Measurements from ENCODE around the gene PCDH17. TPM values are rescaled to one million over a fixed set of nuclear protein-coding genes. Genes with fewer than 3 reads are reported as not detected.
A peak's percentile ranks its signal among the peaks of the same experiment; 100 is the strongest.

Gene PCDH17
- total RNA-seq, result not detected

- CTCF ChIA-PET, result no interaction called here
- intact Hi-C loops (cut with micrococcal nuclease), result loop anchor here (2.0 kb wide), 1 partner anchor 1687 kb away; no protein-coding TSS in a partner anchor
- POLR2A ChIA-PET, result no interaction called here
- DNase-seq, result peak; percentile 15
- Mint-ChIP-seq H3K4me1 (ENCODE audit: low read depth) (peaks cover 41% of the 10 kb centered on the region), H3K27ac (no peak within 1 kb of the TSS), H3K27me3 (peaks cover 67% of the 10 kb centered on the region), H3K36me3 (peaks cover 10% of the 10 kb centered on the region), H3K9me3 (peaks cover 11% of the 10 kb centered on the region), H3K4me3 (peak within 1 kb of the TSS; percentile 60)
Observed at GRCh38 chr13:57631596-57632275, at the start of gene PCDH17. PCDH17 (plus strand) TSS chr13:57631744; CDS start chr13:57632547, 803 bp downstream.

- H3K27me3 Mint-ChIP-seq, result no peaks in the 10 kb centered on the region
- intact Hi-C loops (cut with micrococcal nuclease), result no loop called here
- no peaks in the 10 kb centered on the region for H3K4me1 Mint-ChIP-seq (ENCODE audit: low read depth)
- peaks cover 5% of the 10 kb centered on the region for H3K9me3 Mint-ChIP-seq
- POLR2A ChIA-PET, result no interaction called here
- H3K27ac Mint-ChIP-seq, result no peak overlapping the region
- no peaks in the 10 kb centered on the region for H3K36me3 Mint-ChIP-seq
- CTCF ChIA-PET, result no interaction called here
- H3K4me3 Mint-ChIP-seq, result no peak overlapping the region
- DNase-seq, result no peak
Observed at GRCh38 chr13:57582032-57582431, 49.5 kb upstream of the PCDH17 start.

- H3K4me3 Mint-ChIP-seq, result no peak overlapping the region
- no peak overlapping the region for H3K27ac Mint-ChIP-seq
- no peaks in the 10 kb centered on the region for H3K36me3 Mint-ChIP-seq
- peaks cover 2% of the 10 kb centered on the region for H3K9me3 Mint-ChIP-seq
- H3K4me1 Mint-ChIP-seq (ENCODE audit: low read depth), result no peaks in the 10 kb centered on the region
- intact Hi-C loops (cut with micrococcal nuclease), result no loop called here
- DNase-seq, result no peak
- ChIA-PET CTCF (no interaction called here), POLR2A (no interaction called here)
- H3K27me3 Mint-ChIP-seq, result no peaks in the 10 kb centered on the region
Observed at GRCh38 chr13:57583529-57583928, 48.0 kb upstream of the PCDH17 start.

GRCh38 chr13:57588639-57589038, 42.9 kb upstream of the PCDH17 start:
- DNase-seq, result no peak
- intact Hi-C loops (cut with micrococcal nuclease), result no loop called here
- no peak overlapping the region for H3K27ac Mint-ChIP-seq
- no peaks in the 10 kb centered on the region for H3K27me3 Mint-ChIP-seq
- no peaks in the 10 kb centered on the region for H3K9me3 Mint-ChIP-seq
- no peaks in the 10 kb centered on the region for H3K36me3 Mint-ChIP-seq
- ChIA-PET POLR2A (no interaction called here), CTCF (no interaction called here)
- H3K4me1 Mint-ChIP-seq (ENCODE audit: low read depth), result no peaks in the 10 kb centered on the region
- H3K4me3 Mint-ChIP-seq, result no peak overlapping the region

GRCh38 chr13:57595775-57596174, 35.8 kb upstream of the PCDH17 start:
- DNase-seq, result no peak
- CTCF ChIA-PET, result interaction anchor here (0.7 kb wide), 1 partner anchor 29 kb away, joined by 3 read pairs; no protein-coding TSS in a partner anchor
- POLR2A ChIA-PET, result no interaction called here
- no peaks in the 10 kb centered on the region for H3K36me3 Mint-ChIP-seq
- H3K27ac Mint-ChIP-seq, result no peak overlapping the region
- no peaks in the 10 kb centered on the region for H3K27me3 Mint-ChIP-seq
- intact Hi-C loops (cut with micrococcal nuclease), result no loop called here
- H3K9me3 Mint-ChIP-seq, result no peaks in the 10 kb centered on the region
- H3K4me1 Mint-ChIP-seq (ENCODE audit: low read depth), result no peaks in the 10 kb centered on the region
- H3K4me3 Mint-ChIP-seq, result no peak overlapping the region

- intact Hi-C loops (cut with micrococcal nuclease), result no loop called here
- POLR2A ChIA-PET, result no interaction called here
- no peak overlapping the region for H3K4me3 Mint-ChIP-seq
Observed at GRCh38 chr13:57601536-57601935, 30.0 kb upstream of the PCDH17 start.

GRCh38 chr13:57604442-57604841, 27.1 kb upstream of the PCDH17 start:
- intact Hi-C loops (cut with micrococcal nuclease), result no loop called here
- no peak for DNase-seq

More at GRCh38 chr13:57601536-57601935, 30.0 kb upstream of the PCDH17 start:
- H3K4me1 Mint-ChIP-seq (ENCODE audit: low read depth), result no peaks in the 10 kb centered on the region
- no peaks in the 10 kb centered on the region for H3K36me3 Mint-ChIP-seq
- no peak overlapping the region for H3K27ac Mint-ChIP-seq
- no peak for DNase-seq
- H3K9me3 Mint-ChIP-seq, result no peaks in the 10 kb centered on the region
- no peaks in the 10 kb centered on the region for H3K27me3 Mint-ChIP-seq
- CTCF ChIA-PET, result no interaction called here

GRCh38 chr13:57611969-57612368, 19.6 kb upstream of the PCDH17 start:
- POLR2A ChIA-PET, result no interaction called here
- Mint-ChIP-seq H3K27me3 (no peaks in the 10 kb centered on the region), H3K36me3 (no peaks in the 10 kb centered on the region), H3K4me1 (ENCODE audit: low read depth) (no peaks in the 10 kb centered on the region), H3K27ac (no peak overlapping the region), H3K9me3 (no peaks in the 10 kb centered on the region), H3K4me3 (no peak overlapping the region)
- DNase-seq, result no peak
- CTCF ChIA-PET, result no interaction called here
- intact Hi-C loops (cut with micrococcal nuclease), result no loop called here

More at GRCh38 chr13:57604442-57604841, 27.1 kb upstream of the PCDH17 start:
- Mint-ChIP-seq H3K9me3 (no peaks in the 10 kb centered on the region), H3K4me1 (ENCODE audit: low read depth) (no peaks in the 10 kb centered on the region), H3K27me3 (no peaks in the 10 kb centered on the region), H3K4me3 (no peak overlapping the region), H3K36me3 (no peaks in the 10 kb centered on the region), H3K27ac (no peak overlapping the region)
- POLR2A ChIA-PET, result no interaction called here
- CTCF ChIA-PET, result no interaction called here

- CTCF ChIA-PET, result no interaction called here
- no peak for DNase-seq
- H3K9me3 Mint-ChIP-seq, result no peaks in the 10 kb centered on the region
- H3K36me3 Mint-ChIP-seq, result no peaks in the 10 kb centered on the region
- H3K4me1 Mint-ChIP-seq (ENCODE audit: low read depth), result no peaks in the 10 kb centered on the region
- no peaks in the 10 kb centered on the region for H3K27me3 Mint-ChIP-seq
- POLR2A ChIA-PET, result no interaction called here
- no peak overlapping the region for H3K4me3 Mint-ChIP-seq
- intact Hi-C loops (cut with micrococcal nuclease), result no loop called here
- H3K27ac Mint-ChIP-seq, result no peak overlapping the region
Observed at GRCh38 chr13:57612568-57612967, 19.0 kb upstream of the PCDH17 start.

GRCh38 chr13:57624565-57625435, 6.7 kb upstream of the PCDH17 start:
- POLR2A ChIA-PET, result no interaction called here
- intact Hi-C loops (cut with micrococcal nuclease), result no loop called here
- Mint-ChIP-seq H3K9me3 (no peaks in the 10 kb centered on the region), H3K4me1 (ENCODE audit: low read depth) (peaks cover 13% of the 10 kb centered on the region), H3K27ac (no peak overlapping the region), H3K36me3 (no peaks in the 10 kb centered on the region), H3K4me3 (no peak overlapping the region), H3K27me3 (peaks cover 22% of the 10 kb centered on the region)
- CTCF ChIA-PET, result interaction anchor here (0.6 to 2.3 kb wide), 15 partner anchors 10 to 1694 kb away, joined by 3 to 9 read pairs (median 4); no protein-coding TSS in a partner anchor
- no peak for DNase-seq

GRCh38 chr13:57627663-57628062, 3.9 kb upstream of the PCDH17 start:
- peaks cover 6% of the 10 kb centered on the region for H3K36me3 Mint-ChIP-seq
- intact Hi-C loops (cut with micrococcal nuclease), result no loop called here
- H3K27me3 Mint-ChIP-seq, result peaks cover 49% of the 10 kb centered on the region
- no peak overlapping the region for H3K4me3 Mint-ChIP-seq
- DNase-seq, result no peak
- peaks cover 3% of the 10 kb centered on the region for H3K9me3 Mint-ChIP-seq
- ChIA-PET POLR2A (no interaction called here), CTCF (no interaction called here)
- H3K4me1 Mint-ChIP-seq (ENCODE audit: low read depth), result peaks cover 40% of the 10 kb centered on the region
- no peak overlapping the region for H3K27ac Mint-ChIP-seq

- Mint-ChIP-seq H3K9me3 (peaks cover 11% of the 10 kb centered on the region), H3K36me3 (peaks cover 10% of the 10 kb centered on the region), H3K4me1 (ENCODE audit: low read depth) (peaks cover 41% of the 10 kb centered on the region), H3K27ac (no peak overlapping the region), H3K27me3 (peaks cover 63% of the 10 kb centered on the region), H3K4me3 (peak overlapping the region; percentile 44)
- CTCF ChIA-PET, result no interaction called here
- intact Hi-C loops (cut with micrococcal nuclease), result no loop called here
- no peak for DNase-seq
- POLR2A ChIA-PET, result no interaction called here
Observed at GRCh38 chr13:57629391-57629804, 2.1 kb upstream of the PCDH17 start.

Measured in activated CD4-positive, alpha-beta memory T cell treated with anti-CD3 and anti-CD28 coated beads for 36 hours (primary cell).